Heart left ventricle (tissue), 16 donors: ENCODE data around the gene IMMP2L. TPM values are rescaled to one million over a fixed set of nuclear protein-coding genes. Genes with fewer than 3 reads are reported as not detected.

Experiments used
- ATAC-seq, 4 donors: fragments of 200-7000 bp; cut with Tn5 transposase; one replicate each; pipeline ENCODE4 v1.9.1; 2020 to 2022; ENCODE audit warnings: moderate library complexity in 4 of 4, mild to moderate bottlenecking in 3 of 4, moderate number of reproducible peaks in 1 of 4
- DNase-seq, 5 donors: peaks; one replicate each; pipeline ENCODE4 v3.0.0-alpha.2; 2020
- H3K27ac ChIP-seq, 12 donors: fragments of 200-600 bp; sonication (generic) in 4 of 12; one replicate each; pipeline versions ENCODE4 v1.5.0 to v1.8.0; 2016 to 2022; ENCODE audit warnings: mild to moderate bottlenecking in 2 of 12
- H3K27me3 ChIP-seq, 9 donors: fragments of 200-600 bp; sonication (generic) in 2 of 9; one replicate each; pipeline versions ENCODE4 v1.5.1 to v1.8.0; 2016 to 2022; ENCODE audit warnings: mild to moderate bottlenecking in 3 of 9
- H3K36me3 ChIP-seq, 9 donors: fragments of 200-600 bp; sonication (generic) in 2 of 9; one replicate each; pipeline versions ENCODE4 v1.5.0 to v1.8.0; 2018 to 2022; ENCODE audit warnings: mild to moderate bottlenecking in 2 of 9
- H3K4me1 ChIP-seq, 12 donors: fragments of 200-600 bp; sonication (generic) in 4 of 12; one replicate each; pipeline versions ENCODE4 v1.5.0 to v1.8.0; 2016 to 2022; ENCODE audit warnings: mild to moderate bottlenecking in 3 of 12
- H3K4me3 ChIP-seq, 12 donors: fragments of 200-600 bp; sonication (generic) in 4 of 12; one replicate each; pipeline versions ENCODE4 v1.5.0 to v1.8.0; 2017 to 2022; ENCODE audit warnings: mild to moderate bottlenecking in 9 of 12, moderate library complexity in 4 of 12
- H3K9me3 ChIP-seq, 12 donors: fragments of 200-600 bp; sonication (generic) in 4 of 12; one replicate each; pipeline versions ENCODE4 v1.5.0 to v1.8.0; 2016 to 2022; ENCODE audit warnings: mild to moderate bottlenecking in 1 of 12
- POLR2A ChIP-seq, 2 donors: fragments of 450-650 bp; IDR thresholded peaks; one replicate each; pipeline ENCODE4 v1.6.1; 2017; ENCODE audit warnings: antibody characterized with exemption in 2 of 2, mild to moderate bottlenecking in 2 of 2, moderate library complexity in 2 of 2
- WGBS, 4 donors: extraction: QIAGEN DNeasy Blood & Tissue Kit in 2 of 4; methylation state at CpG; one replicate each; pipeline versions ENCODE4 v1.1.5 to v1.1.7; 2013 to 2018; 5-methylcytosine and 5-hydroxymethylcytosine counted together
- intact Hi-C, 10 donors: fragments of 100-400 bp; cut with DNase I; formaldehyde crosslinking; loops; one replicate each; pipeline versions ENCODE4 v1.11.1 to v1.14.2; 2022
- polyA plus RNA-seq, 2 donors: library from polyadenylated mRNA; stranded (reverse); fragments of 200-250 nt; gene quantifications; one replicate each; pipeline ENCODE4 v1.2.3, GENCODE V29; 2013
- total RNA-seq, 9 donors: library from RNA; depleted of rRNA in 2 of 9; stranded (reverse); fragments of >200 nt in 2 of 9; fragmentation: NEBNext Ultra II Directional in 3 of 9; extraction: Animal tissue kit (Norgen Biotek cat#: 25700) in 3 of 9; gene quantifications; one replicate each; pipeline versions ENCODE4 v1.1.0 to v1.2.4, GENCODE V29; 2016 to 2023
- TF ChIP-seq, protein P1 (sequence below), 12 donors: fragments of 200-600 bp; sonication (generic) in 4 of 12; IDR thresholded peaks; one replicate each; pipeline versions ENCODE4 v1.5.0 to v1.8.0; 2018 to 2022; ENCODE audit warnings: antibody characterized with exemption in 12 of 12, mild to moderate bottlenecking in 5 of 12
- donor health status: ischemic (EF 13 %, LVEDD 7.1; RV severe dilation, severe dysfunction).
- donor health status: healthy with polysubstance abuse.
- donor health status: DM: no; HTN: yes; CAD: no.
- donor health status: DM: no; HTN: no; CAD: no.
- donor health status: ischemic (EF 25% LVEDD 6.9; RV normal size, moderate dysfunction).
- donor health status: ischemic (EF 25% LVEDD 5.7; RV mildly dilated, moderate dysfunction).
- donor health status: healthy.
- donor health status: DM: yes; HTN: yes; CAD: no.
- donor health status: ischemic (EF 35%, LVEDD 5.7; RV mildly dilated, moderate dysfunction).
- donor health status: nonischemic (EF 11% LVEDD 7.7; RV severe dilation, severe dysfunction).
- donor health status: DM: yes; HTN: yes; CAD: no.
- donor health status: PGD.
- donor health status: ischemic (EF 29% LVEDD 5.4; RV normal size, mild dysfunction).
- donor health status: nonischemic (EF 23%, LVEDD 6.1; RV moderate dilation, normal function).

IMMP2L gene
- total and polyA plus RNA-seq, 11 donors = 5.1 to 17.2 (median 15.9) TPM

DNA sequence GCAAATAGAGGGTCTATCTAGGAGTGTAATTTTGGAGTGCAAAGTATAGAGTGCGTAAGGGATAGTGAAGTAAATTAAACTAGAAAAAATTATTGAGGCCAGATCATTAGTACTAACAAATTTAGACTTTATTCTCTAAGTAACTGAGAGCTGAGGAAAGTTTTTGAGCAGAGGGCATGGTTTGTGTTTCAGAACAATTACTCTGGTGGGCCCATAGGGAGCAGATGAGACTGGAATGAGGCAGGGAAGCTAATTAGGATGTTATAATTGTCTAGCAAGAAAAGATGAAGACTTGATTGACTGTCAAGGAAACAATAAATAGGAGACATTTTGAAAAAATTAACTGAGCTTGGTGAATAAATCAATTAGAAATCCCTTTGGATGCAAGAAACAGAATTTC, 37.8 kb upstream of the IMMP2L start:
- ATAC-seq (no peak), DNase-seq (no peak)
- Histone ChIP-seq H3K9me3 (peaks cover 0 to 6% (median 0%) of the 10 kb centered on the region in 12 donors), H3K36me3 (no peaks in the 10 kb centered on the region), H3K27ac (no peak overlapping the region), H3K27me3 (no peaks in the 10 kb centered on the region), H3K4me1 (no peaks in the 10 kb centered on the region), H3K4me3 (no peak overlapping the region)
- intact Hi-C loops = no loop called here
- TF ChIP-seq POLR2A (IDR thresholded peaks at IDR 0.05) = no peak
- TF ChIP-seq, protein P1, sequence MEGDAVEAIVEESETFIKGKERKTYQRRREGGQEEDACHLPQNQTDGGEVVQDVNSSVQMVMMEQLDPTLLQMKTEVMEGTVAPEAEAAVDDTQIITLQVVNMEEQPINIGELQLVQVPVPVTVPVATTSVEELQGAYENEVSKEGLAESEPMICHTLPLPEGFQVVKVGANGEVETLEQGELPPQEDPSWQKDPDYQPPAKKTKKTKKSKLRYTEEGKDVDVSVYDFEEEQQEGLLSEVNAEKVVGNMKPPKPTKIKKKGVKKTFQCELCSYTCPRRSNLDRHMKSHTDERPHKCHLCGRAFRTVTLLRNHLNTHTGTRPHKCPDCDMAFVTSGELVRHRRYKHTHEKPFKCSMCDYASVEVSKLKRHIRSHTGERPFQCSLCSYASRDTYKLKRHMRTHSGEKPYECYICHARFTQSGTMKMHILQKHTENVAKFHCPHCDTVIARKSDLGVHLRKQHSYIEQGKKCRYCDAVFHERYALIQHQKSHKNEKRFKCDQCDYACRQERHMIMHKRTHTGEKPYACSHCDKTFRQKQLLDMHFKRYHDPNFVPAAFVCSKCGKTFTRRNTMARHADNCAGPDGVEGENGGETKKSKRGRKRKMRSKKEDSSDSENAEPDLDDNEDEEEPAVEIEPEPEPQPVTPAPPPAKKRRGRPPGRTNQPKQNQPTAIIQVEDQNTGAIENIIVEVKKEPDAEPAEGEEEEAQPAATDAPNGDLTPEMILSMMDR (IDR thresholded peaks at IDR 0.05) = no peak
- 93 to 98% (median 96%) methylated on average over 1 of the region's 1 CpG for WGBS, 4 donors

DNA sequence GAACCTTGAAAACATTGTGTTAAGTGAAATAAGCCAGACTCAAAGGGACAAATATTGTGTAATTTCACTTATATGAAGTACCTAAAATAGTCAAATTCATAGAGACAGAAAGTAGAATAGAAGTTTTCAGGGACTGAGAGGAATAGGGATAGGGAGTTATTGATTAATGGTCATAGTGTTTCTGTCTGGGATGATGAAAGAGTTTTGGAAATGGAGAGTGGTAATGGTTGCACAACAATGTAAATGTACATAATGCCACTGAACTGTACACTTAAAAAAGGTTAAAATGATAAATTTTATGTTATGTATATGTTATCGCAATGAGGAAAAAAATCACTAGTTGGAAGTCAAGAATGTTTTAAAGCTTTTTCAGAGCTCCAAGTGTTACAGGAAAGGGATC, 33.5 kb upstream of the IMMP2L start:
- Histone ChIP-seq H3K27me3 (no peaks in the 10 kb centered on the region), H3K27ac (no peak overlapping the region), H3K4me1 (no peaks in the 10 kb centered on the region), H3K9me3 (peaks cover 0 to 6% (median 0%) of the 10 kb centered on the region in 12 donors), H3K4me3 (no peak overlapping the region), H3K36me3 (no peaks in the 10 kb centered on the region)
- WGBS, 4 donors = 96 to 100% (median 98%) methylated on average over 1 of the region's 1 CpG
- no peak for ATAC-seq
- no peak for DNase-seq
- intact Hi-C loops = loop anchor here in 1 of 10 donors (10.0 kb wide), 1 partner anchor 71 kb away; no protein-coding TSS in a partner anchor
- TF ChIP-seq POLR2A (IDR thresholded peaks at IDR 0.05) = no peak
- TF ChIP-seq, protein P1 (IDR thresholded peaks at IDR 0.05) = no peak

DNA sequence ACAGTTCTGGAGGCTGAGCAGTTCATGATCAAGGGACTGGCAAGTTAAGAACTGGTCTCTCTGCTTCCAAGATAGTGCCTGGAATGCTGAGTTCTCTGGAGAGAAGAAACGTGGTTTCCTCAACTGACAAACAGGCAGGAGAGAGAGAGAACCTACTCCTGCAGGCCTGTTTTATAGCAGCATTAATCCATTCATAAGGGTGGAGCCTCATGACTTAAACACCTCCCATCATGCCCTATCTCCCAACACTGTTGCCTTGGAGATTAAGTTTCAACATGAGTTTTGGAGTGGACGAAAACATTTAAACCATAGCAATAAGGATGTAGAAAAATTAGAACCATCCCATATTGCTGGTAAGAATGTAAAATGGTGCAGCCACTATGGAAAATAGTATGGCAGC, 32.3 kb upstream of the IMMP2L start:
- ATAC-seq (no peak), DNase-seq (no peak)
- intact Hi-C loops = loop anchor here in 1 of 10 donors (10.0 kb wide), 1 partner anchor 70 kb away; no protein-coding TSS in a partner anchor
- Histone ChIP-seq H3K4me3 (no peak overlapping the region), H3K36me3 (no peaks in the 10 kb centered on the region), H3K9me3 (peaks cover 0 to 6% (median 0%) of the 10 kb centered on the region in 12 donors), H3K27me3 (no peaks in the 10 kb centered on the region), H3K27ac (no peak overlapping the region), H3K4me1 (no peaks in the 10 kb centered on the region)
- WGBS, 4 donors = 40 to 51% (median 50%) methylated on average over 2 of the region's 2 CpGs
- TF ChIP-seq, protein P1 (IDR thresholded peaks at IDR 0.05) = no peak
- no peak for TF ChIP-seq POLR2A (IDR thresholded peaks at IDR 0.05)

GRCh38 chr7:111593343-111593742, 31.1 kb upstream of the IMMP2L start:
- no peak for TF ChIP-seq POLR2A (IDR thresholded peaks at IDR 0.05)
- TF ChIP-seq, protein P1 (IDR thresholded peaks at IDR 0.05) = no peak
- ATAC-seq = no peak
- H3K36me3 ChIP-seq = no peaks in the 10 kb centered on the region
- no peak overlapping the region for H3K4me3 ChIP-seq
- H3K9me3 ChIP-seq = peaks cover 0 to 6% (median 0%) of the 10 kb centered on the region in 12 donors
- no peaks in the 10 kb centered on the region for H3K4me1 ChIP-seq
- WGBS, 4 donors = 34 to 47% (median 41%) methylated on average over 2 of the region's 2 CpGs
- H3K27me3 ChIP-seq = no peaks in the 10 kb centered on the region
- no peak for DNase-seq
- no peak overlapping the region for H3K27ac ChIP-seq
- intact Hi-C loops = loop anchor here in 1 of 10 donors (10.0 kb wide), 1 partner anchor 69 kb away; no protein-coding TSS in a partner anchor
